HepG2 (cell line): Measurements from ENCODE around the gene NINJ2. TPM values are rescaled to one million over a fixed set of nuclear protein-coding genes. Genes with fewer than 3 reads are reported as not detected.
A peak's percentile ranks its signal among the peaks of the same experiment; 100 is the strongest.

ENCODE experiments used
- ATF2 ChIP-seq: sonication (generic); formaldehyde crosslinking; IDR thresholded peaks from 2 replicates; pipeline ENCODE4 v1.4.0; 2020; ENCODE audit warnings: missing genetic modification reagents
- ATF3 ChIP-seq: sonication (generic); formaldehyde crosslinking; IDR thresholded peaks from 2 replicates; pipeline ENCODE4 v1.4.0; 2020; ENCODE audit warnings: missing genetic modification reagents
- CBFB ChIP-seq: sonication (generic); formaldehyde crosslinking; IDR thresholded peaks from 2 replicates; pipeline ENCODE4 v1.4.0; 2020; ENCODE audit warnings: missing genetic modification reagents
- CBX1 ChIP-seq: IDR thresholded peaks from one replicate; pipeline ENCODE4 v1.6.1; 2016; ENCODE audit warnings: antibody characterized with exemption, low read depth
- DNMT1 ChIP-seq: sonication (generic); formaldehyde crosslinking; IDR thresholded peaks from 2 replicates; pipeline ENCODE4 v1.5.1; 2020; ENCODE audit warnings: mild to moderate bottlenecking, missing genetic modification reagents
- DPF2 ChIP-seq: sonication (generic); formaldehyde crosslinking; IDR thresholded peaks from 2 replicates; pipeline ENCODE4 v1.4.0; 2020; ENCODE audit warnings: mild to moderate bottlenecking, low read depth, missing genetic modification reagents, borderline replicate concordance
- EHMT2 ChIP-seq: fragments of 200-600 bp; sonication (generic); IDR thresholded peaks from 2 replicates; pipeline ENCODE4 v1.7.0; 2017; ENCODE audit warnings: antibody characterized with exemption, low read depth, low read length, borderline replicate concordance
- FOXA3 ChIP-seq: IDR thresholded peaks from 2 replicates; pipeline ENCODE4 v1.6.1; 2016; ENCODE audit warnings: missing genetic modification reagents, missing compliant biosample characterization
- GLI4 ChIP-seq: sonication (generic); formaldehyde crosslinking; IDR thresholded peaks from 2 replicates; pipeline ENCODE4 v1.5.1; 2020; ENCODE audit warnings: missing genetic modification reagents, mild to moderate bottlenecking, moderate library complexity, borderline replicate concordance
- IRF2 ChIP-seq: IDR thresholded peaks from 2 replicates; pipeline ENCODE4 v1.6.1; 2018; ENCODE audit warnings: missing genetic modification reagents, missing compliant biosample characterization
- JUND ChIP-seq: sonication (generic); formaldehyde crosslinking; IDR thresholded peaks from 2 replicates; pipeline ENCODE4 v1.8.0; 2022; ENCODE audit warnings: mild to moderate bottlenecking, missing genetic modification reagents
- MXD4 ChIP-seq: IDR thresholded peaks from 2 replicates; pipeline ENCODE4 v1.6.1; 2016; ENCODE audit warnings: mild to moderate bottlenecking, missing biosample characterization, missing genetic modification reagents
- NPAS2 ChIP-seq: sonication (generic); formaldehyde crosslinking; IDR thresholded peaks from 2 replicates; pipeline ENCODE4 v1.8.0; 2022; ENCODE audit warnings: mild to moderate bottlenecking, missing genetic modification reagents, borderline replicate concordance
- NR2C2 ChIP-seq: sonication (generic); formaldehyde crosslinking; IDR thresholded peaks from 2 replicates; pipeline ENCODE4 v1.4.0; 2020; ENCODE audit warnings: missing genetic modification reagents, mild to moderate bottlenecking, moderate library complexity, borderline replicate concordance
- SIN3B ChIP-seq: fragments of 150-350 bp; IDR thresholded peaks from 2 replicates; pipeline ENCODE4 v1.6.1; 2014; ENCODE audit warnings: low read length
- SMAD3 ChIP-seq: sonication (generic); formaldehyde crosslinking; IDR thresholded peaks from 2 replicates; pipeline ENCODE4 v1.4.0; 2020; ENCODE audit warnings: missing genetic modification reagents
- SMC3 ChIP-seq: IDR thresholded peaks from 2 replicates; pipeline ENCODE4 v1.6.1; 2011; ENCODE audit warnings: low read length, improper control_type of control experiment
- SP2 ChIP-seq: sonication (generic); formaldehyde crosslinking; IDR thresholded peaks from 2 replicates; pipeline ENCODE4 v1.5.1; 2020; ENCODE audit warnings: mild to moderate bottlenecking, missing genetic modification reagents
- TGIF2 ChIP-seq: IDR thresholded peaks from 2 replicates; pipeline ENCODE4 v1.6.1; 2016; ENCODE audit warnings: control low read depth, missing compliant biosample characterization
- U2AF1 ChIP-seq: fragments of 200-400 bp; formaldehyde crosslinking; optimal IDR thresholded peaks from 2 replicates; pipeline ENCODE3; 2017; ENCODE audit warnings: mild to moderate bottlenecking, low read depth, low read length
- UBTF ChIP-seq: sonication (generic); formaldehyde crosslinking; IDR thresholded peaks from 2 replicates; pipeline ENCODE4 v1.4.0; 2020; ENCODE audit warnings: mild to moderate bottlenecking, missing genetic modification reagents
- ZBTB38 ChIP-seq: sonication (generic); formaldehyde crosslinking; IDR thresholded peaks from 2 replicates; pipeline ENCODE4 v1.5.1; 2020; ENCODE audit warnings: mild to moderate bottlenecking, missing genetic modification reagents
- ZEB1 ChIP-seq: IDR thresholded peaks from 2 replicates; pipeline ENCODE4 v1.6.1; 2012; ENCODE audit warnings: mild to moderate bottlenecking, low read depth, inconsistent platforms; ENCODE audit not compliant: insufficient replicate concordance
- ZFY ChIP-seq: sonication (generic); formaldehyde crosslinking; IDR thresholded peaks from 2 replicates; pipeline ENCODE4 v1.4.0; 2020; ENCODE audit warnings: missing genetic modification reagents
- ZMYM4 ChIP-seq: sonication (generic); formaldehyde crosslinking; IDR thresholded peaks from 2 replicates; pipeline ENCODE4 v1.8.1; 2023; ENCODE audit warnings: mild to moderate bottlenecking, missing genetic modification reagents
- ZNF121 ChIP-seq: sonication (generic); formaldehyde crosslinking; IDR thresholded peaks from 2 replicates; pipeline ENCODE4 v1.5.0; 2020; ENCODE audit warnings: mild to moderate bottlenecking, missing genetic modification reagents
- ZNF136 ChIP-seq: sonication (generic); formaldehyde crosslinking; IDR thresholded peaks from 2 replicates; pipeline ENCODE4 v1.8.1; 2022; ENCODE audit warnings: low read depth, mild to moderate bottlenecking, moderate library complexity, missing genetic modification reagents
- ZNF3 ChIP-seq: IDR thresholded peaks from 2 replicates; pipeline ENCODE4 v1.7.0; 2017; ENCODE audit warnings: inconsistent platforms
- ZNF564 ChIP-seq: sonication (generic); formaldehyde crosslinking; IDR thresholded peaks from 2 replicates; pipeline ENCODE4 v1.8.1; 2023; ENCODE audit warnings: mild to moderate bottlenecking, missing genetic modification reagents
- polyA plus RNA-seq, 8 experiments: library from polyadenylated mRNA; depleted of rRNA in 3 of 8; stranded (reverse) in 7 of 8; unstranded in 1 of 8; fragments of >200 nt; fragmentation: Illumina TruSeq in 4 of 8; extraction: Trizol in 4 of 8; gene quantifications; 2 replicates each; pipeline versions ENCODE4 v1.2.1 to v1.2.3, GENCODE V29; 2011 to 2016; ENCODE audit warnings: low read depth in 4 of 8, missing spikeins in 1 of 8, mixed read lengths in 1 of 8; ENCODE audit not compliant: insufficient read depth in 1 of 8
- total RNA-seq, 5 experiments: library from RNA; depleted of rRNA; stranded (reverse); fragments of >200 nt; fragmentation: Illumina TruSeq; extraction: Trizol; gene quantifications; 2 replicates each; pipeline ENCODE4 v1.2.3, GENCODE V29; 2016; ENCODE audit warnings: low read depth in 1 of 5

NINJ2 gene
- total and polyA plus RNA-seq, 2 of the 13 experiments (the other 11 are each of a cell fraction or from before 2014, with no cell fraction given), result 0.62 to 3.8 TPM

- TF ChIP-seq ATF2 (CRISPR knock-in tag) (peak; percentile 68; the same call in 1 of the 2 replicates), ZFY (CRISPR knock-in tag) (peak; percentile 54), SMC3 (no peak; the same call in 1 of the 2 replicates), ZNF121 (no peak), NPAS2 (no peak), U2AF1 (no peak), GLI4 (0 out of 2 replicates have a peak, but pooled peaks have one; percentile 52), DNMT1 (no peak), IRF2 (CRISPR knock-in tag) (peak; percentile 84; the same call in 1 of the 2 replicates), JUND (CRISPR knock-in tag) (peak; percentile 50; the same call in 1 of the 2 replicates), FOXA3 (peak; percentile 82), CBX1 (no peak), ATF3 (CRISPR knock-in tag) (peak; percentile 42; the same call in 1 of the 2 replicates), SIN3B (no peak), NR2C2 (CRISPR knock-in tag) (peak; percentile 57; the same call in 1 of the 2 replicates), DPF2 (CRISPR knock-in tag) (peak; percentile 65; the same call in 1 of the 2 replicates), SP2 (CRISPR knock-in tag) (no peak), ZNF564 (CRISPR knock-in tag) (0 out of 2 replicates have a peak, but pooled peaks have one; percentile 56), ZMYM4 (CRISPR knock-in tag) (peak; percentile 50; the same call in 1 of the 2 replicates), CBFB (CRISPR knock-in tag) (peak; percentile 66; the same call in 1 of the 2 replicates), ZEB1 (no peak), MXD4 (CRISPR knock-in tag) (0 out of 2 replicates have a peak, but pooled peaks have one; percentile 70), SMAD3 (peak; percentile 86), UBTF (CRISPR knock-in tag) (peak; percentile 49), TGIF2 (no peak; the same call in 1 of the 2 replicates), ZBTB38 (CRISPR knock-in tag) (peak; percentile 30; the same call in 1 of the 2 replicates), ZNF136 (CRISPR knock-in tag) (0 out of 2 replicates have a peak, but pooled peaks have one; percentile 77), EHMT2 (no peak), ZNF3 (0 out of 2 replicates have a peak, but pooled peaks have one; percentile 71)
Observed at GRCh38 chr12:617304-617915, 45.8 kb downstream of the NINJ2 start (continued).
